ENCODE measurements around the gene RPS21. TPM values are rescaled to one million over a fixed set of nuclear protein-coding genes. Genes with fewer than 3 reads are reported as not detected.
"Not testable (repeated sequence)": the region's sequence is repeated elsewhere in the genome, so short reads cannot be mapped to it uniquely, and the experiment has no call there.

RPS21 gene
- polyA plus RNA-seq, 4 donors: 692 to 1,041 (median 746) TPM

DNA sequence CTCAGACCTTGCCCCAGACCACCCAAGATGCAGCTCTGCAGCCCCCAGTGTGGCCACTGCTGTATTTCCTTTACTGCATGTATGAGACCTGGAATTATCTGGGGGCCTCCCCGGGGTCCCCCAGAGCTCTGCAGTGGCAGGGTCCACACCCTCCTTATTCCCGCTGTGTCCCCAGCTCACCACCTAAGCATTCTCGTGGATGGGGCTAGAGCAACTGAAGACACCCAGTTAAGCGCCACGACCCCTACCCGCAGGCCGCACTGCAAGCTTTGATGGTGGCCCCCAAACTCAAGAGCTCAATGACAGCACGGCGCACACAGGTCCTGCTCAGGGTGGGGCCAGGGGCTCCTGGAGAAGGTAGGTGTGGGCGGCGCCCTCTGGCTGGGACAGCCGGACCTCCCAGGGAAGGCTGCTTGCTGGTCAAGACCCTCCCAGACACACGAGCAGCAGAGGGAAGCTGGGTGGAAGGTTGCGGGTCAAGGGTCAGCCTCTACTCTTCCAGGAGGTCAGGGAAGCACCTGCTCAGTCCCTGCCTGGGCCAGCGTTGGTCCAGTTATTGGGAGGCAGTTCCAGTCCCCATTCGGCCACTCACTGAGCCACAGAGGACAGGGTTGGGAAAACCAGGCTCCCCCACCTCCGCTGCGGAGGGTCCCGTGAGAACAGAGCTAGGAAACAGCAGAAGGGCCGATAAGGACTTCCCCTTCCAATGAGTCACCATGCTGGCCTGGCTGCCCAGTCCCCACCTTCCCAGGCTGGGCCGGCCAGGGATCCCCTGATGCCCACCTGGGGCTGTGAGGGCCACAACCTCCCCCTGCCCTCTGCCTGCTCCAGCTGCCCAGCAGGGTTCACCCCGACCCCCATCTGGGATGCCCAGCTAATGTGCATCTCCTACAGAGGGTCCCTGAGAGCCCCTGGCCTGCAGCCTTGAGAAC is 22.7 kb upstream of the RPS21 start:
- no peak for DNase-seq (ENCODE audit: low read depth in 4 of 4, low spot score in 3 of 4)

DNA sequence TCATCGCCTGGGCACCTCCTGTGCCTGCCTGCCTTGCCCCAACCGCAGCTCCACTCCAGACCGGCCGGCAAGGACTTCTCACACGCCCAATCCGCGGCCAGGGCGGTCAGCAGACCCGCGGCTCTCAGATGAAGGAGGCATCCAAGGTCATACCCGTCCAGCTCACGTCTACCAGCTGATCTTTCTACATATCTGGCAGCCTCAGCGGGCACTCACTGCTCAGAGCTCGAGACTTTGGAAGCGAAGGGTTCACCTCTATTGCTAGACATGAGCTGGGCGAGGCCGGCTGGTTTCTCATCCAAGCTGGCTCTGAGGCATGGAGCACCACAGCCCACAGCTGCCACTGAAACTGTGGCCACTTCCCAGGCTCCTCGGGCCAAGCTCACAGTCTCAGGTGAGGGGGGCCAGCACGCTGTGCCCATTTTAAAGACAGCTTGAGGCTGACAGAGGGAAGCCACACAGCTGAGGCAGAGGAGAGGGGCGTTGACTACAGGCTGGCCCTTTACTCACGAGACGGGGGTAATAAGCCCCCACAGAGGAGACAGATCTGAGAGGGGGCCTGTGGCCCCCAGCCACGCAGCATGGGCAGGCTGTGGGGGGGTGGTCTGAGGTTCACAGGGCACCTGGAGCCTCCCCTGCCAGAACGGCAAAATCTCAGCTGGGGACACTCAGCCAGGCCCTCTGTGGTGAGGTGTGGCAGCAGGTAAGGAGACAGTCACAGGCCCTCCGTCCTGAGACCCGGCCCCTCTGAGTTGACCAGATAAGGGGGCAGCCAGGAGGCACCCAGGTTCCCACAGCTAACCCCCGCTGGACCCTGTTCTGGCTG is 21.8 kb upstream of the RPS21 start:
- DNase-seq (ENCODE audit: low read depth in 4 of 4, low spot score in 3 of 4): no peak

DNA sequence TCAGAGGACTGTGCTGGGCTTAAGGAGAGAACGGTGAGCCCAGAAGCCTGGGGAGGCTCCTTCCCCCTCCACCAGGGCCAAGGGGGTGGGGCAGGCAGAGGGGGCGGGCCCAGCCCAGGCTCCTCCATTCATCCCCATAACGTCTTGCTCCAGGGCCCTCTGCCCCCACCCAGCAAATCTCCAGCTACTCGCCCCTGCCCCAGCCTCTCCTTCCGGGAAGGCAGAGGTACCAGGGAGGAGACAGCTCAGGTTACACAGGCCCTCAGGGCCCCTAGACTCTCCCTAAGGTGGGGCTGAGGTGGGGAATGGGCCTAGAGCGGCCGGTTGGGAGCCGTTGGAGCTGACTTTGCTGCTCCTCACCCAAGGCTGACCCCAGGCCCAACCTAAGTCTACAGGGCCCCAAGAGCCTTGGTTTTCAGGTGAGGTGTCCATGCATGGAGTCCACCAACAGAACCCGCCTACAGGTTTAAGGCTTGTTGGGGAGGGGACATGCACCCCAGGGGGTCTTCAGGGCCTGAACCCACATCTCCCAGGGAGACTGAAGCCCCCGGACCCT is 21.0 kb upstream of the RPS21 start:
- no peak for DNase-seq (ENCODE audit: low read depth in 4 of 4, low spot score in 3 of 4)

DNA sequence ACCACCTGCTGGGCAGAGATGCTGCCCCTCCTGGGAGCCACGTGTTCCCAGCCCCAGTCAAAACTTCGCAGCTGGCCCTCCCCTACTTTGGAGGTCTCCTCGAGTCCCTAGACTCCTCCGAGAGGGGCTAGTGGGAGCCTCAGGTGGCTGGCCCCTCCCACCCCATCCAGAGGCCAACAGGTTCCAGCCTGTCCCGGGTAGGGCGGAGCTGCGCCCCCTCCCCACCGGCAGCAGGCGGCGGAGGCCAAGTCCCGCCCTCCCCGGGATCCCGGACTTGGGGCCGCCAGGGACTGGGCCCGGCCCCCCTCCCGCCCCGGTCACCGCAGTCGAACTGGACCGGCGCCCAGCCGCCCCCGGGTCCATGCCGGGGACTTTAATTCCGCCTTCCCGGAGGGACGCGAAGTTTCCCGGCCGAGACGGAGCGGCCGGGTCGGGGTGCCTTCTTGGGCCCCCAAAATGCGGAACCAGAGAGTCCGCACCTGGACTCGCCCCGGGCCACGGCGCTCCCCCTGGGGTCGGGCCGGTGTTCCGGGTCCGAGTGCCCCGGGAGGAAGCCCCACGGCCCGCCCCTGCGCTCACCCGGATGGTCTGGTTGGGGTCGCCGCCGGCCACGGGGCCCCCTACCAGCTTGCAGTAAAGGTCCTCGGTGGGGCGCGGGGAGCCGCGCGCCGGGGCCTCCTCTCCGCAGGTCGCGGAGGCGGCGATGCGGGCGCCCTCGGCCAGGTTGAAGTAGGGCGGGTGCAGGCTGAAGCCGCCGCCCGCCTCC is 20.4 kb upstream of the RPS21 start:
- no peak for DNase-seq (ENCODE audit: low read depth in 4 of 4, low spot score in 3 of 4)

DNA sequence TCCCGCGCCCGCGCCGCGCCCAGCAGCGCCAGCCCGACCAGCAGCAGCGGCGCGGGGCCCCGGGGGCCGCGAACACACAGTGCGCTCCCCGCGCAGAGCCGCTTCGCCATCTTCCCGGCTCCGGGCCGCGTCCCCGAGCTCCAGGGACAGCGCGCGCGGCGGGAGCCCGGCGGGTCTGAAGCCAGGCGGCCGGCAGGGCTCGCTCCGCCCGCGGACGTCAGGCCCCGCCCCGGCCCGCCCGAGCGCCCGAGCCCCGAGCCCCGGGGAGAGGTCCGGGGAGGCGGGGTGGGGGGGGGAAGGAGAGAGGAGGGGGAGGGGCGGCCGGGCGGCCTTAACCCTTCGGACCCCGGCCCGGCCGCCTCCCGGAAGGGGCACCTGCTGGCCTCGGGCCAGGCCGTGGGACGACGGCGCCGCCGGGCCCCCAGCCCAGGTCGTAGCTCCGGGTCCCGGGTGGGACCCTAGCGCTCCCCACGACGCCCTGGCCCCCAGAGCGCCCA is 19.7 kb upstream of the RPS21 start, which contains the start of gene LAMA5:
TSS of gene LAMA5 (minus strand) at position 177 of the 497 bp plus-strand sequence. CDS start at position 110, 67 bp downstream.
- DNase-seq (ENCODE audit: low read depth in 4 of 4, low spot score in 3 of 4): no peak

DNA sequence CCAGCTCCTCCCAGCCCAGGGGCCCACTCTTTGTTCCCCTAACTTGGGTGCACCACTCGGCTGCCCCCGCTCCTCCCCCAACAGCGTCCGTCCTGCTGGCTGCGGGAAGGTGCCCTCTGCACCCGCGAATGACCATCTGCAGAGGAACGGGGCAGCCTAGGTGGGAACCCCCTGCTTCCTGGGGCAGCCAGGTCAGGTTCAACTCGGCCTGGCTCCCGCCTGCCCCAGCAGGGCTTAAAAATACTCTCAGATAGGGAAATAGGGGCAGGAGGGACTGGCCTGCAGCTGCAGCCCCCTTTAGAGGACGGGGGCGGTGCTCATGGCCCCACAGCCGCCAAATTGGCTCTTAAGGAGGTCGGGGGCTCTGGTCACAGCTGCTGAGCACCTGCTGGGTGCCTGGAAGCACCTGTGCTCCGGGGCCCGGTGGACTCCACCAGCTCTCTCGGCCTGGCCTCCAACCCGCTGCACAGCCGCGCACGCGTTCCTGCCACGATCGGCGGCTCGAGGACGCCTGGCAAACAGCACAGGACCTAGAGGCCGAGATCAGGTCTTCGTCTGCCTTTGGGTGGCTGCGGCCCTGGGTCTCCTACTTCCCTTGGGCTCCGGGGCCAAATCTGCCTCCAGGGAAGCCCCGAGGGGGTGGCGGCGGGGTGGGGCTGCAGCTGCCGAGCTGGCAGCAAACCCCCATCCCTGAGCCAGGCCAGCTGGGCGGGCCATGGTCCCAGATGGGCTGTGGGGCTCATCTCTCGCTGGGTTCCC is 19.1 kb upstream of the RPS21 start:
- no peak for DNase-seq (ENCODE audit: low read depth in 4 of 4, low spot score in 3 of 4)

DNA sequence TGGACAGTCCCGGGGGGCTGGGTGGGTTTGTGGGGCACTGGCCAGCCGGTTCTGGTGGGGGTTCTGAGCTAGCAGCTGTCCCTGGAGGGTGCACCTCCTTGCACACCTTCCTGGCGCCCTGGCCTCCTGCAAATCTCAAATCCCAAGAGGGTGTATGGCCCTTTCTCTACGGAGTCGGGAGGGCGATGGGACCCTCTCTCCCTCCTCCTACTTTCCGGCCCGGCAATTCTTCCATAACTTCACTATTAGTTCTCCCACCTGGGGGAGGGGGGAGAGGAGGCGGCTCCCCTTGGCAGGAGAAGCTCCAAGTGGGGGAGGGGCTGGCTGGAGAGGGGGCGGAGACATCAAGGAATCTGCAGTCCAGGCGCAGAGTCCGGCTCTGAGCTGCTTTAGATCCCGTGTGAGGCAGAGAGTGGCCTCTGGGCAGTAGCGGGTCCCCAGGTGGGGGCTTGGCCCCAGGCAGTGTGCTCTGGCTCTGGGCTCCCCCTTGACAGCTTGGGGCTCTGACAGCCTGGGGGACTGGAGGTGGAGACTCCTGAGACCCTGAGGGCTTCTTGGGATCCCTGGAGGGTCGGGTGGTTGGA is 18.4 kb upstream of the RPS21 start:
- peak in 1 of 4 donors; percentile 63 for DNase-seq (ENCODE audit: low read depth in 4 of 4, low spot score in 3 of 4)

DNA sequence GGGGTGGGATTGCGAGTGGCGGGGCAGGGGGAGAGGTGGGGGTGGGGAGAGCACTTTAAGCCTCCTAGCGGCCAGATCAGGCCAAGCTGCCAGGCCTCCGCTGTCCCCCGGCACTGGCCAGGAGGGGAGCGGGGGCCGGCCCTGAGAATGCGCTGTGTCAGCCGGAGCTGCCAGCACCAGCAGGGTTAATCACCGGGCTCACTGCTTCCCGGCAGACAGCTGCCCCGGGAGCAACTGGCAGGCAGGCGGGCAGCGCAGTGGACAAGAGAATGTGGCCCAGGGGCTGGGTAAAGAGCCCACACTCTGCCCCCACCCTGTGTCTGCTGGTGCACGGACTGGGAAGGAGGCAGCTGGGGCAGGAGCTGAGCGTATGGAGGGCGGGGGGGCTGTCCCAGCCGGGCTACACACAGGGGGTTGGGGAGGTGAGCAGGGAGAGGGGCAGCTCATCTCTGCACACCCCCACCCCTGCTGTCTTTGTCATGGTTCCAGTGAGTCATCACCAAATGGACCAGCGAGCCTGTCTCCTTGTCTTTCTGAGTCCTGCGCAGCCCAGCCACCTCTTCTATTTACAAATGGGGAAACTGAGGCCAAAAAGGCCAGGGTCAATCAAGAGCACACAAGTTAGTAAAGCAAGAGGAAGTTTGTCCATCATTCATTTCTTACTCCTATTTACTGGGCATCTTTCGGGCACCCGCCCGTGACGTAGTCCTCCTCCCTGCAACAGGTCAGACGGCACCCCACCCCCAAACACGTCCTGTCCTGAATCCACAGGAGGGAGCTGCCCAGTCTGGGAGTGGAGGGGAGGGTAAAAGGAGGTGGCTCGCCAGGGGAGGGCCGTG is 17.7 kb upstream of the RPS21 start:
- DNase-seq (ENCODE audit: low read depth in 4 of 4, low spot score in 3 of 4): no peak

DNA sequence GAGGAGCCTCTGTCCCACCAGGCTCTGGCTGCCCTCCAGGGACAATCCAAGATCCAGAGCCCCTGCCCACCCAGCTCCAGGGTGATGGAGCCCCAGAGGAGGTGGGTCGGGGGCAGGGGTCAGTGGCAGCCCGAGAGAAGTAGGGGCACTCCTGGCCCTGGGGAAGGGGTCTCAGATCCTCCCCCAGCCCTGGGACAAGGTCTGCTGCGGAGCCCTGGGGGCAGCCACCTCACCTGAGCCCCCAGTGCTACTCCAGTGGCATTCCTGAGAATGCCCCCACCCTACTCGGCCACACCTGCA is 17.1 kb upstream of the RPS21 start:
- DNase-seq (ENCODE audit: low read depth in 4 of 4, low spot score in 3 of 4): no peak

DNA sequence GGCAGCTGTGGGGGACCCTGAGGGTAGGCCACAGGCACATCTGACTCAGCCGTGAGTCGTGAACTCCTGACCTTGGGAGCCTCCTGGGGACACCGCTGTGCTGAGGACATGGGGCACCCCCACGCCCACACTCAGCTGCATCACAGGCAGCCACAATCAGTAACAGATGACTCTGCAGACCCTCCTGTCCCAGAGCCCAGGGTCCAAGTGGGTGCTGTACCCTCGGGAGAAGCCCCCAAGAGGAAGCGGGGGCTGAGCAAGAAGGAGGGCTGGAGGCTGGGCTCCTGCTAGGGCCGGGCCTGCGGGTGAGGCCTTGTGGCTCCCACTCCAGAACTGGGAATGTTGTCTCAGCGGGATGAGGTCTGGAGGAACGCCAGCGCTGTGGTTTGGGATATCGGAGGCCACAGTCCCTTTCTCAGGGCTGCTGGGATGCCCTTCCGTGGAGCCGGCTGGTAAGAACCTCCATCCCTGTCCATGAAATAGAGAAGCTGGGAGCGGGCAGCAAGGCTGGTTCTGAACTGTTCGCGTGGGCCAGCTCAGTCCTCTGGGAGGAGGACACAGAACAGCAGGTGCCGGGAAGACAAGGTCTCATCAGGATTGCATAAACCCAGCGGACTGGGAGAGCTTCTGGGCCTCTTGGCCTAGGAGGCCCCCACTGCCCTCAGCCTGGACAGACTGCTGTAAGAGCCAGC is 16.6 kb upstream of the RPS21 start:
- no peak for DNase-seq (ENCODE audit: low read depth in 4 of 4, low spot score in 3 of 4)

DNA sequence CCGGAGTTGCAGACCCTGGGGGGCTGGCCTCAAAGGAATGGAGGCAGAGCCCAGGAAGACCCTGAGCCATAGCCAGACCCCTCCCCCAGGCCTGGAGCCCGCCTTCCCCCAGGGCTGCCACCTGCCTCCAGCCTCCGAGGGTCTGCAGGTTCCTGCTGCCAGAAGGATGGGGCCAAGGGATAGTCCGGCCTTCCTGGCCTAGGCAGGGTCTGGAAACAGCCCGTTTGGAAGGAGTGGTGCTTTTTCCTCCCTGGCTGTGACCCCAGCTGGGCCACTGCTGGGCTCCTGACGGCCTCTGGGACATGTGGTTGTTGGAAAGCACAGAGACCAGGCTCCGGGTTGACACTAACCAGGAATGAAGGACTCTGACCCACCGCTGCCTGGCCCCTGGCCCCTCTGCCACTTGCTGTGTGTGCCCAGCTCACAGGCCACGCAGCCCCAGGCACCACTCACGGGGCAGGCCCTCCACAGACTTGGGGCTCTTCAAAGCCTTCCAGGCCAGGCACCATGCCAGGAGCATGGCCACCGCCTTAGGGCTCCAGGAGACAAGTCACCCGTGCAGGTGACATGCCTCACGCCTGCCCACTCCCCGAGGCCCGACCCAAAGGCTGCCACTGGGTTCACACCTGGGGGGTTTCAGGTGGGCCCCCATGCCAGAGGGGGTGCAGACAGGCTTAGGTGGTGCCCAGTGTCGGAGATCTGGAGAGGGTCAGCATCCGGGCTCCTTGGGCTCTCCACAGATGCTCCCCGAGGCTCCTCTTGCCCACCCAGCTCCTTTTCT is 15.9 kb upstream of the RPS21 start:
- no peak for DNase-seq (ENCODE audit: low read depth in 4 of 4, low spot score in 3 of 4)

DNA sequence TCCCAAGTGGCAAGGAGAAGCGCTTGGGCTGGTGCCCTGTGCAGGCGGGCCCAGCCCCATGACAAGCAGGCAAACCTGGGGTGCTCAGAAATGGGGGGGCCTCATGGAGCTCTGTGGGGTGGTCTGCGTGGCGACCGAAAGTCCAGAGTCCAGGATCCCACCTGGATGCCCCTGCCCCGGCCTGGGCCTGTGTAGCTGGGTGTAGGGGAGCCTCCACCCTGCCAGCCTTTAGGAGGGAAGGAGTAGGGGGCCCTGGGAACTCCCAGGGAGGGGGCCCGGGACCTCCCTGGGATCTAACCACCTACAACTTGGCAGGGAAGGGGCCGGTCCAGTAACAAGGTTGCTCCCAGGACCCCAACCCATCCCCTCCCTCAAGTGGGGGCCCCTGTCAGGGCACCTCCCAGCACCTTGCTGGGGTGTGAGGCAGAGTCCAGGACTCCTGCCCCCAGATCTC is 15.3 kb upstream of the RPS21 start:
- DNase-seq (ENCODE audit: low read depth in 4 of 4, low spot score in 3 of 4): no peak

DNA sequence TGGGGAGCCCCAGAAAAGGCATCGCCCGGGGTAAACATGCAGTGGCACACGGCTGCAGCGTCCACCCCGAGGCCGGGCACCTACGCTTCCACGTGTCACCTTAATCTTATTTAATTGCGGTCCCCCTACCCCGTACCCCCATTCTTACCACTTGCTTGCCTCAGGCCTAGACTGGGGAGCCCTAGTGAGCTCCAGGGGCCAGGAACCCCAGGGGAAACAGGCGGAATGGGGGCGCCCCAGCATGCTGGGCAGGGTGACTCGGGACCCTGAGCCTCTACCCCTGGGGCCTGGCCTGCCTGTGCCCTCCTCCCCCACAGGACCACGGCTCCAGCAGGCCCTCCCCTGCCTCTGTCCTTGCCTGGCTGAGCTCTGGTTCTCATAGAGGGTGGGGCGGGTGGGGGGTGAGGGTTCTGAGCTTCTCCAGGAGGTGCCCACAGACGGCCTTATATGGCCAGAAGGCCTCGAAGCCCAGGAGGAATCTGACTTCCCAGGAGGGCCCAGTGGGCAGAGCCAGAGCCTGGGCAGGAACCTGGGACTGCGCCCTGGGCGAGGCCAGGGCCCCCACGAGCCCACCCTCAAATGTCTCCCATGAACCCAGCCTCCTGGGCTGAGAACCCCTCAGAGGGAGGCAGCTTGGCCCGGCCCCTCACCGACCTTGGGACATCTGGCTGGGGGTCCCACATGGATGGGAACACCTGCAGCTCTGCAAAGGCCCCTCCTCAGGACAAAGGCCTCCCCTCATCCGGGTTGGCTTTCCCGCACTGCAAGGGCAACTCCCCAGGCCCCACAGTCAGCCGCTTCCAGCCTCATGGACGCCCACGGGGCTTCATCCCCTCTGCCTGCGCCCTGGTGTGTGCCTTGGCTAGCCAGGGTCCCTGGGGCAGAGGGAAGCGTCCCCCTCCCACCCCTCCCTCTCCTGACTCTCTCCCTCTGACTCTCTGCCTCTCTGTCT is 14.6 kb upstream of the RPS21 start:
- DNase-seq (ENCODE audit: low read depth in 4 of 4, low spot score in 3 of 4): no peak

DNA sequence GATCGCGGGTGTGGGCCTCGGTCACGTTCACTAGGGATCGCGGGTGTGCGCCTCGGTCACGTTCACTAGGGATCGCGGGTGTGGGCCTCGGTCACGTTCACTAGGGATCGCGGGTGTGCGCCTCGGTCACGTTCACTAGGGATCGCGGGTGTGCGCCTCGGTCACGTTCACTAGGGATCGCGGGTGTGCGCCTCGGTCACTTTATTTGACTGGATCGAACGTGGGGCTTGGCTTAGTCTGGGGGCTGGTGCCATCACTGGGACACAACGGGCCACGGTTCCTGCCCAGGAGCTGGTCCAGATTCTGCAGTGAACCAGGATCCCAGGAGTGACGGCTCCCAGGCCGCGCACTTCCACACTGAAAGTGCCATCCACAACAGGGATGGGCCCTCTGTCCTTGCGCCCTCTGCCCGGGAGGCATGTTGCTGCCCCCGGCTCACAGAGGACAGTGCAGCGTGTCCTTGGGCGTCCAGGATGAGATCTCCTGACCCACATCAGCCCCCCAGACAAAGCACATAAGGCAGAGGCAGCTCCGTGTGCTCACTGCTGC is 13.2 kb upstream of the RPS21 start:
- DNase-seq (ENCODE audit: low read depth in 4 of 4, low spot score in 3 of 4): not testable (repeated sequence)

DNA sequence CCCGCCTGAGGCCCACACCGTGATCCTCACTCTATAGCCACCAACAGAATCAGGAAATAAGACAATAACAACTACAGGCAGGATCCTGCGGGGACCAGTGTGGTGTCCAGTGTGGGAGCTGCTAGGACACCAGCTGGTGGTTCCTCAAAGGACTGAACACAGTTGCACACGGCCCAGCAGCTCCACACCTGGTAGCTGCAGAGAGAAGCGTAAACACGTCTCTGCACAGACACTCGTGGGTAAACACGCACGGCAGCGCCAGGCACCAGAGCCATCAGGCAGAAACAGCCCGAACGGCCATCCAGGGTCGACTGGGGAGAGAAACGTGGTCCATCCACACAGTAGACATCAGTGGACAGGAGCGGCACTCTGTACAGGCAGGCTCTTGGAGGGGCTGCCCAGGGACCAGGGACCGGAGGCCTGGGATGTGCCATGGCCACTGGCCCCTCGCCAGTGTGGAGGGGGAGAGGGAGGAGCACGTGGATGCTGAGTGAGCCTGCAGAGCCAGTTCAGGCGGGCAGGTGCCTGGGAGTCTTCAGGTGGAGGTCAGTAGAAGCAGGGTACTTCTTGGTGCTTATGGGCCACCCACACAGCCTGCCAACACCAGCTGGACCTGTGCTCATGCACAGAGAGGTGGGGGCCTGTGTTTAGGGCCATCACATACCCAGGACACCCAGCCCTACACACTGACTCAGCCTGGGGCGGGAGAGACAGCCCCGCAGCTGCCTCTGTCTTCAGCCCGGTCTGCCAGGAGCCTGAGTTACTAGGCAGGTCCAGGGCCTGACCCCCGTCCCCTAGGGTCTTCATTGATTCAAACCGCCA is 12.4 kb upstream of the RPS21 start:
- DNase-seq (ENCODE audit: low read depth in 4 of 4, low spot score in 3 of 4): no peak
